HL-60 (cell line): Measurements from ENCODE around the gene KLK8.

ENCODE experiments used
- DNase-seq, 2 experiments: peaks; one replicate each; pipeline ENCODE4 v3.0.0-alpha.2; 2010 to 2020; ENCODE audit warnings: low read depth in 1 of 2, low spot score in 1 of 2
- H3K27ac ChIP-seq: fragments of 250-450 bp; sonication (Bioruptor Pico); replicated peaks from 2 replicates; pipeline ENCODE4 v1.5.1; 2020; ENCODE audit warnings: mild to moderate bottlenecking, moderate library complexity
- H3K27me3 ChIP-seq: fragments of 250-450 bp; sonication (Bioruptor Pico); 2 replicates; pipeline ENCODE4 v1.5.1; 2021; ENCODE audit warnings: mild to moderate bottlenecking, moderate library complexity; ENCODE audit not compliant: insufficient read depth, poor library complexity, severe bottlenecking
- H3K4me3 ChIP-seq: replicated peaks from 2 replicates; pipeline ENCODE4 v1.5.1; 2011; ENCODE audit warnings: mild to moderate bottlenecking, control low read depth, low read length; ENCODE audit not compliant: insufficient read depth
- CTCF ChIP-seq: IDR thresholded peaks from one replicate; pipeline ENCODE4 v1.5.1; 2011; ENCODE audit warnings: low read length, control low read depth, inconsistent platforms; ENCODE audit not compliant: insufficient read depth
- GABPA ChIP-seq: IDR thresholded peaks from 2 replicates; pipeline ENCODE4 v1.6.1; 2012; ENCODE audit warnings: low read depth
- POLR2AphosphoS5 ChIP-seq: IDR thresholded peaks from 2 replicates; pipeline ENCODE4 v1.6.1; 2012; ENCODE audit warnings: low read depth
- REST ChIP-seq: IDR thresholded peaks from 2 replicates; pipeline ENCODE4 v1.6.1; 2012; ENCODE audit warnings: low read depth; ENCODE audit not compliant: insufficient replicate concordance
- SPI1 ChIP-seq: IDR thresholded peaks from 2 replicates; pipeline ENCODE4 v1.6.1; 2012; ENCODE audit warnings: low read depth, mild to moderate bottlenecking, borderline replicate concordance

The KLK8 gene

GRCh38 chr19:50947123-50947522 lies 54.3 kb downstream of the KLK8 start:
- TF ChIP-seq POLR2AphosphoS5 (no peak), REST (no peak), CTCF (no peak), SPI1 (no peak), GABPA (no peak)

More at GRCh38 chr19:50947123-50947522, 54.3 kb downstream of the KLK8 start:
- H3K27ac ChIP-seq = no peak overlapping the region
- DNase-seq = no peak
- no peaks in the 10 kb centered on the region for H3K27me3 ChIP-seq
- no peak overlapping the region for H3K4me3 ChIP-seq
